Astrocyte of the cerebellum (primary cell): Measurements from ENCODE around the gene SH2D3C.

Experiments
- DNase-seq: peaks from one replicate; pipeline ENCODE4 v3.0.0-alpha.2; 2011; ENCODE audit warnings: low read depth
- H3K4me3 ChIP-seq: 2 replicates; pipeline ENCODE4 v1.5.1; 2011; ENCODE audit warnings: mild to moderate bottlenecking, low read depth, low read length, moderate library complexity
- CTCF ChIP-seq: IDR thresholded peaks from 2 replicates; pipeline ENCODE4 v1.5.1; 2012; ENCODE audit warnings: low read length, low read depth, moderate library complexity, mild to moderate bottlenecking; ENCODE audit errors: missing control alignments
- in situ Hi-C: cut with HindIII; loops from 2 replicates; pipeline ENCODE4 v1.10.0; 2017; ENCODE audit warnings: low sequenced_read_pairs

Gene SH2D3C

GRCh38 chr9:127794001-127794791 is 15.7 kb upstream of the SH2D3C start:
- in situ Hi-C loops, result no loop called here
- no peak for DNase-seq
- no peak for TF ChIP-seq CTCF
- H3K4me3 ChIP-seq, result no peak overlapping the region

DNA sequence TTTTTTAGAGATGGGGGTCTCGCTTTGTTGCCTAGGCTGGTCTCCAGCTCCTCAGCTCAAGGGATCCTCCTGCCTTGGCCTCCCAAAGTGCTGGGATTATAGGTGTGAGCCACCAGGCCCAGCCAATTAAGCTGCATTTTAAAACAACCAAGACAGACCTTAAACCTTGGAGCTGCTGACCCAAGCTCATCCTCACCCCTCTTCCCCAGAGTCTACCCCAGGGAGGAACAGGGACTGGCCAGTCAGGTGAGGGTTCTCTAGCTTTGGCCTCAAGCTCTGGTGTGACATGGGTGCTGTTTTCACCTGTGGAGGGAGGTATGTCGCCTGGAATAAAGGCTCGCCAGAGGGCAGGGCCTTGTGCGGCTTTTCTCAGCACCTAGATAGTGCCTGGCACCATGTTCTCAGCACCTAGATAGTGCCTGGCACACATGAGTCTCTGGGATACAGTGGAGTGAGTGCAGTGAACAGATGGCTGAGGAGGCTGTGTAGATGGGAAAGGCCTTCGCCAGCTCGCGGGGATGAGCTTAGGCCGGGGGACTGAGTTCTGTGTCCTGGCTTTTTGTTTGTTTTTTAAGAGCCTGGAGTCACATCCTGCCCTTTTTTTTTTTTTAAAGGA is 14.7 kb upstream of the SH2D3C start:
- in situ Hi-C loops, result no loop called here
- TF ChIP-seq CTCF, result no peak
- no peak for DNase-seq
- H3K4me3 ChIP-seq, result no peak overlapping the region

- no peak overlapping the region for H3K4me3 ChIP-seq
- in situ Hi-C loops, result no loop called here
- TF ChIP-seq CTCF, result no peak
- no peak for DNase-seq
Measured at GRCh38 chr9:127792417-127793031, 14.1 kb upstream of the SH2D3C start.

DNA sequence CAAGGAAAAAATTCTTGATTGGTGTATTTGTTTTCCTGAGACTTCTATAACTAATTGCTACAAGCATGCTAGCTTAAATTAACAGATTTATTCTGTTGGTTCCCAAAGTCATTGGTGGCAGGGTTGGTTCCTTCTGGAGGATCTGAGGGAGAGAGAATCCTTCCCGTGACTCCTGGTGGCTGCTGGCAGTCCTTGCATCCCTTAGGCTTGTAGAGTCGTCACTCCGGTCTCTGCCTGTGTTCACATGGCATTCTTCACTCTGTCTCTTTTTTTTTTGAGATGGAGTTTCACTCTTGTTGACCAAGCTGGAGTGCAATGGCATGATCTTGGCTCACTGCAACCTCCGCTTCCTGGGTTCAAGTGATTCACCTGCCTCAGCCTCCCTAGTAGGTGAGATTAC is 12.6 kb upstream of the SH2D3C start:
- no peak for DNase-seq
- in situ Hi-C loops, result no loop called here
- no peak for TF ChIP-seq CTCF
- no peak overlapping the region for H3K4me3 ChIP-seq

DNA sequence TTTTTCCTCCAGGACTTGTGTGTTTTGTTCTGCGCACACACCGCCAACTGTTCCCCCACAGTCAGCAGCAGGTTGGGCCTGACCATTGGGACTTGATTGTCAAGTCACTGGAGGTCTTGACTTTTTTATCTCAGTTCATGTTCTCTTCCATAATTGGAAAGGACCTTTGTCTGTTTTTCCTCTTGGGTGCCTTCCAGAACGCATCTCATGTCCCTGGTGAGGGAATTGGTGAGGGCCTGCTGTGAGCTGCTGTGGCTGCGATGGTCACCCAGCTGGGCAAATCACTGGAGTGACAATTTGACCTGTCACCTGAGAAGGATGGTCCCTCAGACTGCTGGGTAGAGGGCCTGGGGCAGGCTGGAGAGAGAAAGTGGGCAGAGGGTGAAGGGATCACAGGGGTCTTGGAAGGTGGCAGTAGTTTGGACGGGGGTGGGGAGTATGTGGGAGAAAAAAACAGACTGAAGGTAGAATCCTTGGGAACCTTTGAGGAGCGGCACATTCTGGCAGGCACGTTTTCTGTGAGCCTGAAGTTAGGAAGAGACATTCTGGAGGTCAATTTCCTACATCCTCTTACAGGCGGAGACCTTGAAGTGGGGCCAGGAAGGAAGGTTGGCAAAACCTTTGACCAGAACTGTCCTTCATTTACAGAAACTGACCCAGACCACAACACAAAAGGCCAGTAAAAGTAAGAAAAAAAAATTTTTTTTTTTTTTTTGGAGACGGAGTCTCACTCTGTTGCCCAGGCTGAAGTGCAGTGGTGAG is 11.8 kb upstream of the SH2D3C start:
- DNase-seq, result no peak
- in situ Hi-C loops, result no loop called here
- no peak for TF ChIP-seq CTCF
- no peak overlapping the region for H3K4me3 ChIP-seq

- H3K4me3 ChIP-seq, result no peak overlapping the region
- TF ChIP-seq CTCF, result no peak
- in situ Hi-C loops, result no loop called here
- no peak for DNase-seq
Measured at GRCh38 chr9:127789179-127789578, 10.7 kb upstream of the SH2D3C start.
